HG02571 (cell line): Measurements from ENCODE around the gene LCA5.
"Not testable (repeated sequence)": the region's sequence is repeated elsewhere in the genome, so short reads cannot be mapped to it uniquely, and the experiment has no call there.

Source experiments
- ATAC-seq: cut with Tn5 transposase; IDR thresholded peaks from one replicate; pipeline ENCODE4 v1.9.1; 2021; ENCODE audit warnings: mild to moderate bottlenecking, moderate library complexity; ENCODE audit not compliant: unreplicated experiment

LCA5 gene

DNA sequence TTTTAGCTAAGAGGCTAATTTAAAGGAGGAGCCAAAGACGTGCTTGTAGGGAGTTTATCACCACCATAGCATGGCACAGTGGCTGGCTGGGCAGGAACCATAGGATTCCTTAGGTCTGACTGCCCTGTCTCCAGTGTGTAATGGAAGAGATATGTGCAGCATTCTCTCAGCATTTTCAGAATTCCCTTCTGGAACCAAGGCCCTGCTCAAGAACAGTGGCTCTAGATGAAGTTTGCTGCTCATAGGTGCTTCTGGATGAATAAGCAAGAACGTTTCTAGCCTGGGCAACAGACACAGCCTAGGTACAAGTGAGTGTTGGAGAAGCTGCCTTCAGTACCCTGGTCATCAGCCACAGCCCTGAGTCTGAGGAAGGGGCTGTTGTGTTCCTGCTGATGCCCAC is 69.1 kb downstream of the LCA5 start:
- no peak for ATAC-seq

- ATAC-seq: no peak
Measured at GRCh38 chr6:79467716-79468115, 69.5 kb downstream of the LCA5 start.

DNA sequence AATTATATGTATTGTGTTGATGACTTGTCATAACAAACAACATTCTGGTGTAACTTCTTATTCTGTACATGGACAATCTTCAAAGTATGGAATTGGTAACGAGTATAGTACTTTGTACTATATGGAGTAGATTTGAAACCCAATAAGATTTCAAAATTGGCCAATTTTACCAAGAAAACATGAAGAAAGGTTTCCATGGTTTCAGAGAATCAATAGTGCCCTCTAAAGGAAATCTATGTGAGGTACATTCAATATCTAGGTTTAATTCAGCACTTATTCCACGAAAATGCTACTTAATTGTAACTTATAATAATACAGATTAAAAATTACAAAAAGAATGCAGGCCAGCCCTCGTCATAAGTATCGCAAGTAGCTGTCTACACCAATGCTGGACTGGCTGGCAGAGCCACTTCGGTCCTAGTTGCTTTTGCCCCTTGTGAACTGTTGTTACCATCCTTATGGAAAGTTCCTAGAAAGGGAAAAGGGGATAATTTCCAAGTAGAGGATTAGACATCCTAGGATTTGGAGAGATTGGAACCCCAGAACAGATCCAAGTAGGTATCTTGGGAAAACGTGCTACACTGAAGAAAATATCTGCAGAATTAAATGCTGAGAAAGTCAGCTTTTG is 70.9 kb downstream of the LCA5 start:
- no peak for ATAC-seq

GRCh38 chr6:79465381-79465780 is 71.8 kb downstream of the LCA5 start:
- ATAC-seq: no peak

- no peak for ATAC-seq
Measured at GRCh38 chr6:79463621-79464050, 73.6 kb downstream of the LCA5 start.

GRCh38 chr6:79461205-79461604 is 76.0 kb downstream of the LCA5 start:
- no peak for ATAC-seq

DNA sequence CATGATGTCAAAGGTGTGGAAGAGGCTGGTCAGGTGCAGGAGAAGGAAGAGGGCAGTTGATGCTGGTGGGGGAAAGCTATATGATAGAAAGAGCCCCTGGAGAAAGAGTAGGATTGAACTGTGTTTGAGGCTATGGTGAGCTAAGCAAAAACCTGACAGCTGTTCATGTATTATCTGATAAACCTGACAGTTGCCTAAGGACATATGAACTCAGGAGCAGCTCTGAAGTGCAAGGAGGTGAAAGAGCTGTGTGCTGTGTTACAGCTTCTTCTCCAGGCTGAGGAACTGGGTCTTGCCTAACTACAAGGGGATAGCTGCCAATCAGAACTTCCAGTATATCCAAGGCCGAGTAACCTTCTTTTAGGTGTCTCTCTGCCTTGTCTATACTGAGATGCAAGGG is 81.8 kb downstream of the LCA5 start:
- ATAC-seq: no peak

DNA sequence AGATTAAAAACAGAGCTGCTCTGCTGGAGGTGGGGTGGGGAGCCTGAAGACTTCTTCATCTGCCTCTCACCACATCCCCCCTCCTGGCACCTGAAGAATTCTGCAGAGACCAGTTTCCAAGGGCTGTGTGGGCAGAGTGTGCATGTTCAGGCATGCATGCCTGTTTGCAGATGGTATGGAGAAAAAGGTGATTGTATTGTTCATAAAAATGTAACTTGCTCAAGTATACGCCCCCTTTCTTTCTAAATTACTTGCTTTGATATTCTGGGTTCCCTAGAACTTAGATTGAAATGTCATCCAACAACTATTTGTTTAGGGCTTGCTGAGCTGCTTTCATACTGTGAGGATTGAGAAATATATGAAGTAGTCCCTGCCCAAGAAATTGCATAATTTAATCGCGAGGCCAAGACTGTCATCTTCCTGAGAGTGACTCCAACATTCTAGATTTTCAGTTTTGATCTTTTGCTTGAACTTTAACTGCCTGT is 83.6 kb downstream of the LCA5 start:
- no peak for ATAC-seq

- ATAC-seq: no peak
Measured at GRCh38 chr6:79450984-79451383, 86.2 kb downstream of the LCA5 start.

DNA sequence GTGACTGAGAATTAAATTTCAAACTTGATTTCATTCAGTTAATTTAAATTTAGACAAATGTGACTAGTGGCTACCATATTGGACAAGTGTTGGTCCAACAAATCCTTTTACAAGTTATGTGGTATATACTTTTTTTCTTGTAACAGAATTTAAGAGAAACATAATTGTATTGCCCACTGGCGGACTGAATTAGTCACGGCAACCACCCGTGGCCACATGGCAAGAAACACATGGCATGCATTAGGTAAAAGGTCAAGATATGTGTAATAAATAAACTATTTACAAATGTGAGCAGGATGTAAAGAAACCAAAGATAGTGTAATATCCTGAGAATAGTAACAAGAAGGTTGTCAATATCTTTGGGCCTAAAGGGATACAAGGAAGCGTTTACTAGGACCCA is 91.2 kb downstream of the LCA5 start:
- no peak for ATAC-seq

DNA sequence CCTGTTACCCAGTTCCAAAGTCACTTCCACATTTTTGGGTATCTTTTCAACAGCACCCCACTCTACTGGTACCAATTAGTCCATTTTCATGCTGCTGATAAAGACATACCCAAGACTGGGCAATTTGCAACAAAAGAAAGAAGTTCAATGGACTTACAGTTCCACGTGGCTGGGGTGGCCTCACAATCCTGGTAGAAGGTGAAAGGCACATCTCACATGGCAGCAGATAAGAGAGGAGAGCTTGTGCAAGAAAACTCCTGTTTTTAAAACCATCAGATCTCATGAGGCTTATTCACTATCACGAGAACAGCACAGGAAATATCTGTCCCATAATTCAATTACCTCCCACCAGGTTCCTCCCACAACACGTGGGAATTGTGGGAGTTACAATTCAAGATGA is 93.4 kb downstream of the LCA5 start:
- not testable (repeated sequence) for ATAC-seq

- ATAC-seq: no peak
Measured at GRCh38 chr6:79441192-79441591, 96.0 kb downstream of the LCA5 start.

DNA sequence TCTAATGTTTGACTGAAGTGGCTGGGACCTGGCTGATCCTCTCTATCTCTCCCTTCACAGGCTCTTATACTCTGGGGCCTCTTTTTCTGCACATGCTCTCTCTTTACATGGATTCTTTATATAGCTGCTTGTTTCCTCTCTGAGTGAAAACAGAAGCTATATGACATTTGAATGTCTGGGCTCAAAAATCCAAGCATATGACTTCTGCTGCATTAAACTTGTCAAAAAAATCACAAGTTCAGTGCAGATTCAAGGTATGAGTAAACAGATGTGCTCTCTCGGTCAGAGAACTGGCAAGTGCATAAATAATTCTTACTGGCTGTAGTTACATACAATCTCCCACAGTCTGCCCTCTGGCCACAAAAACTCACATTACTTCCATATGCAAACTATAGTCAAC is 96.6 kb downstream of the LCA5 start:
- no peak for ATAC-seq

DNA sequence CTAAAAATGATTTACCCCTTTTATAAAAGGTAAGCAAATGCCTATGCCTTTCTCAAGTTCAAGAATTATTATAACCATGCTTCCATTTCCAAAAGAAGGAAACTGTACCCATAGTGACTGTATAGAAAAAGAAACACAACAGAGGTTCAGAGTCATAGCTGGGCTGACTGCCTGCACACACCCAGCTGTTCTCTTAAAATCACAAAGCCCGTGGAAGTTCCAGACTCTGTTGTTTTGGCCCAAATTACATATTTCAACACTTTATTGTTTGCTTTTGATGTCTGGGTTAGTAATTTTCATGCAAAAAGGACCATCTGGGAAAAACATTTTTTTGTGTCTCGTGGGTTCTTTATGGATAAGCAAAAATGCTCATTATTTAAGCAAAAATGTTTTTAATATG is 99.2 kb downstream of the LCA5 start:
- no peak for ATAC-seq

DNA sequence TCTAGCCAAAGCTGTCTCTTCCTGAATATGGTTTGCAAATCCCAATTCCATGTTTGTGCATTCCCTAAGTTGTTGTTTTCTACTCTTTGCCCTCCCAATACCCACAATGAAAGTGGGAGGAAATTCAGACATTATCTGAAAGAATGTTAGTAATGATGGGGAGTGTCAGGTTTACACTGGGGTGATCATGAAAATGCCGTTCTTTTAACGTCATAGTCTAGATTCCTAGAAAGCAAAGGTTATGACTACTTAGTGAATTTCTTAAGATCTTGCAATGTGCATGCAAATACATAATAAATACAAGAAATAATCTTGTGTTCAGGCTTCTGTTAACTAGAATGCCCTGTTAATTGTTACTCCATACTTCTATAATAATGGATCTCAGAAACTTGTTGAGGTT is 101.0 kb downstream of the LCA5 start:
- no peak for ATAC-seq

DNA sequence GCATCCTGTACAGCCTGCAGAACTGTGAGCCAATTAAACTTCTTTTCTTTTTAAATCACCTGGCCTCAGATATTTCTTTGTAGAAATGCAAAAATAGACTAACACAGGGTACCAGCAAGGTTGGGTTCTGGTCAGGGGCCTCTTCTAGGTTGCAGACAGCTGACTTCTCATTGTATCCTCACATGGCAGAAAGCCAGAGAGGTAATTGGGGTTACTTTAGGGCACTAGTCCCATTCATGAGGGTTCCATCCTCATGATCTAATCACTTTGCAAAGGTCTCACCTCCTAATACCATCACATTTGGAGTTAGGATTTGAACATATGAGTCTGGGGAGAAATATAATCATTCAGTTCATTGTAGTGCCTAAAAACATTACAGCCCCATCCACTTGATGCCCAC is 101.5 kb downstream of the LCA5 start:
- ATAC-seq: no peak
